HepG2 (cell line): ENCODE results near the gene POLE4. TPM values are rescaled to one million over a fixed set of nuclear protein-coding genes. Genes with fewer than 3 reads are reported as not detected.

Experiments
- DZIP1 ChIP-seq: sonication (generic); formaldehyde crosslinking; IDR thresholded peaks from 2 replicates; pipeline ENCODE4 v1.5.0; 2020; ENCODE audit warnings: mild to moderate bottlenecking, missing genetic modification reagents
- HES4 ChIP-seq: sonication (generic); formaldehyde crosslinking; IDR thresholded peaks from 2 replicates; pipeline ENCODE4 v1.9.0; 2021; ENCODE audit warnings: mild to moderate bottlenecking, missing genetic modification reagents, borderline replicate concordance
- HOXA5 ChIP-seq: sonication (generic); formaldehyde crosslinking; IDR thresholded peaks from 2 replicates; pipeline ENCODE4 v1.4.0; 2020; ENCODE audit warnings: missing genetic modification reagents
- LBX2 ChIP-seq: sonication (generic); formaldehyde crosslinking; IDR thresholded peaks from 2 replicates; pipeline ENCODE4 v1.5.0; 2020; ENCODE audit warnings: missing genetic modification reagents, mild to moderate bottlenecking, borderline replicate concordance
- PHF20 ChIP-seq: sonication (generic); formaldehyde crosslinking; IDR thresholded peaks from 2 replicates; pipeline ENCODE4 v1.5.0; 2020; ENCODE audit warnings: mild to moderate bottlenecking, missing genetic modification reagents
- POLR2G ChIP-seq: fragments of 200-400 bp; formaldehyde crosslinking; IDR thresholded peaks from 2 replicates; pipeline ENCODE4 v1.6.1; 2018; ENCODE audit warnings: mild to moderate bottlenecking, low read depth, low read length, moderate library complexity
- RCOR2 ChIP-seq: IDR thresholded peaks from 2 replicates; pipeline ENCODE4 v1.6.1; 2016; ENCODE audit warnings: missing biosample characterization, missing genetic modification reagents
- RXRB ChIP-seq: IDR thresholded peaks from 2 replicates; pipeline ENCODE4 v1.6.1; 2016; ENCODE audit warnings: borderline replicate concordance, missing genetic modification reagents, missing compliant biosample characterization
- SMYD3 ChIP-seq: sonication (generic); formaldehyde crosslinking; IDR thresholded peaks from 2 replicates; pipeline ENCODE4 v1.8.1; 2023; ENCODE audit warnings: mild to moderate bottlenecking, missing genetic modification reagents
- SSRP1 ChIP-seq: IDR thresholded peaks from 2 replicates; pipeline ENCODE4 v1.6.1; 2016; ENCODE audit warnings: control low read depth
- TOPORS ChIP-seq: sonication (generic); formaldehyde crosslinking; IDR thresholded peaks from 2 replicates; pipeline ENCODE4 v1.8.0; 2023; ENCODE audit warnings: mild to moderate bottlenecking, missing genetic modification reagents
- U2AF2 ChIP-seq: fragments of 200-400 bp; formaldehyde crosslinking; IDR thresholded peaks from 2 replicates; pipeline ENCODE4 v1.6.1; 2017; ENCODE audit warnings: low read depth, mild to moderate bottlenecking, low read length
- YEATS2 ChIP-seq: sonication (generic); formaldehyde crosslinking; IDR thresholded peaks from 2 replicates; pipeline ENCODE4 v1.4.0; 2020; ENCODE audit warnings: missing genetic modification reagents, borderline replicate concordance
- ZBTB38 ChIP-seq: sonication (generic); formaldehyde crosslinking; IDR thresholded peaks from 2 replicates; pipeline ENCODE4 v1.5.1; 2020; ENCODE audit warnings: mild to moderate bottlenecking, missing genetic modification reagents
- ZFYVE20 ChIP-seq: sonication (generic); formaldehyde crosslinking; IDR thresholded peaks from 2 replicates; pipeline ENCODE4 v1.8.0; 2023; ENCODE audit warnings: low read depth, mild to moderate bottlenecking, moderate library complexity, missing genetic modification reagents, borderline replicate concordance
- ZNF143 ChIP-seq: sonication (generic); formaldehyde crosslinking; IDR thresholded peaks from 2 replicates; pipeline ENCODE4 v1.4.0; 2020; ENCODE audit warnings: missing genetic modification reagents
- ZNF225 ChIP-seq: sonication (generic); formaldehyde crosslinking; IDR thresholded peaks from 2 replicates; pipeline ENCODE4 v1.4.0; 2020; ENCODE audit warnings: mild to moderate bottlenecking, missing genetic modification reagents
- ZNF33B ChIP-seq: sonication (generic); formaldehyde crosslinking; IDR thresholded peaks from 2 replicates; pipeline ENCODE4 v1.5.1; 2020; ENCODE audit warnings: mild to moderate bottlenecking, missing genetic modification reagents
- ZNF619 ChIP-seq: sonication (generic); formaldehyde crosslinking; IDR thresholded peaks from 2 replicates; pipeline ENCODE4 v1.4.0; 2020; ENCODE audit warnings: mild to moderate bottlenecking, missing genetic modification reagents
- ZNF687 ChIP-seq: sonication (generic); formaldehyde crosslinking; IDR thresholded peaks from 2 replicates; pipeline ENCODE4 v1.5.1; 2020; ENCODE audit warnings: mild to moderate bottlenecking, missing genetic modification reagents, moderate library complexity
- ZNF83 ChIP-seq: sonication (generic); formaldehyde crosslinking; IDR thresholded peaks from 2 replicates; pipeline ENCODE4 v1.4.0; 2020; ENCODE audit warnings: missing genetic modification reagents, mild to moderate bottlenecking, borderline replicate concordance
- polyA plus RNA-seq, 8 experiments: library from polyadenylated mRNA; depleted of rRNA in 3 of 8; stranded (reverse) in 7 of 8; unstranded in 1 of 8; fragments of >200 nt; fragmentation: Illumina TruSeq in 4 of 8; extraction: Trizol in 4 of 8; gene quantifications; 2 replicates each; pipeline versions ENCODE4 v1.2.1 to v1.2.3, GENCODE V29; 2011 to 2016; ENCODE audit warnings: low read depth in 4 of 8, missing spikeins in 1 of 8, mixed read lengths in 1 of 8; ENCODE audit not compliant: insufficient read depth in 1 of 8
- total RNA-seq, 5 experiments: library from RNA; depleted of rRNA; stranded (reverse); fragments of >200 nt; fragmentation: Illumina TruSeq; extraction: Trizol; gene quantifications; 2 replicates each; pipeline ENCODE4 v1.2.3, GENCODE V29; 2016; ENCODE audit warnings: low read depth in 1 of 5
- TF ChIP-seq, protein P1 (sequence below): IDR thresholded peaks from 2 replicates; pipeline ENCODE4 v1.6.1; 2016; ENCODE audit warnings: missing compliant biosample characterization, missing genetic modification reagents, borderline replicate concordance

The POLE4 gene
- total and polyA plus RNA-seq, 2 of the 13 experiments (the other 11 are each of a cell fraction or from before 2014, with no cell fraction given) = 106 to 116 TPM

GRCh38 chr2:74917702-74918619, 40.5 kb upstream of the POLE4 start (continued):
- TF ChIP-seq DZIP1 = no peak
- no peak for TF ChIP-seq ZNF83 (CRISPR knock-in tag)
- TF ChIP-seq HES4 (CRISPR knock-in tag) = no peak
- TF ChIP-seq, protein P1, sequence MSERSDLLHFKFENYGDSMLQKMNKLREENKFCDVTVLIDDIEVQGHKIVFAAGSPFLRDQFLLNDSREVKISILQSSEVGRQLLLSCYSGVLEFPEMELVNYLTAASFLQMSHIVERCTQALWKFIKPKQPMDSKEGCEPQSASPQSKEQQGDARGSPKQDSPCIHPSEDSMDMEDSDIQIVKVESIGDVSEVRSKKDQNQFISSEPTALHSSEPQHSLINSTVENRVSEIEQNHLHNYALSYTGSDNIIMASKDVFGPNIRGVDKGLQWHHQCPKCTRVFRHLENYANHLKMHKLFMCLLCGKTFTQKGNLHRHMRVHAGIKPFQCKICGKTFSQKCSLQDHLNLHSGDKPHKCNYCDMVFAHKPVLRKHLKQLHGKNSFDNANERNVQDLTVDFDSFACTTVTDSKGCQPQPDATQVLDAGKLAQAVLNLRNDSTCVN (CRISPR knock-in tag) = peak; percentile 24; the same call in 1 of the 2 replicates
- no peak for TF ChIP-seq ZFYVE20 (CRISPR knock-in tag)
- no peak for TF ChIP-seq ZNF143 (CRISPR knock-in tag)
- TF ChIP-seq HOXA5 (CRISPR knock-in tag) = no peak
- TF ChIP-seq ZNF687 (CRISPR knock-in tag) = peak; percentile 61
- TF ChIP-seq ZNF33B (CRISPR knock-in tag) = no peak
- TF ChIP-seq TOPORS (CRISPR knock-in tag) = no peak; the same call in 1 of the 2 replicates
- peak; percentile 62; the same call in 1 of the 2 replicates for TF ChIP-seq YEATS2 (CRISPR knock-in tag)
- no peak for TF ChIP-seq SSRP1 (CRISPR knock-in tag)
- no peak for TF ChIP-seq U2AF2
- TF ChIP-seq RXRB (CRISPR knock-in tag) = peak; percentile 68
- TF ChIP-seq ZNF225 (CRISPR knock-in tag) = no peak
- TF ChIP-seq SMYD3 (CRISPR knock-in tag) = no peak
- no peak for TF ChIP-seq POLR2G
- TF ChIP-seq LBX2 = no peak
- TF ChIP-seq PHF20 (CRISPR knock-in tag) = peak; percentile 21; the same call in 1 of the 2 replicates
- TF ChIP-seq RCOR2 (CRISPR knock-in tag) = peak; percentile 76
- TF ChIP-seq ZNF619 = no peak
- TF ChIP-seq ZBTB38 (CRISPR knock-in tag) = peak; percentile 99
